WTC11 (cell line): ENCODE data around the gene SLIT1. TPM values are rescaled to one million over a fixed set of nuclear protein-coding genes. Genes with fewer than 3 reads are reported as not detected.

ENCODE experiments used
- ATAC-seq: fragments of 200-7000 bp; cut with Tn5 transposase; 2 replicates; pipeline ENCODE4 v1.10.0; 2021; ENCODE audit warnings: mild to moderate bottlenecking, moderate library complexity
- CTCF ChIA-PET: fragments of 300-600 bp; sonication (Branson Sonifier 250); formaldehyde crosslinking; loops from one replicate; lab custom pipeline; 2021; ENCODE audit warnings: antibody characterized with exemption; lab: Charles Lee
- POLR2A ChIA-PET: fragments of 350-600 bp; sonication (Branson Sonifier 250); formaldehyde crosslinking; loops from one replicate; lab custom pipeline; 2021; ENCODE audit warnings: antibody characterized with exemption; lab: Charles Lee
- DNase-seq: peaks from one replicate; pipeline ENCODE4 v3.0.0; 2021; ENCODE audit warnings: low spot score
- H3K27ac Mint-ChIP-seq: 2 replicates; pipeline ENCODE4 v1.8.0; 2021; ENCODE audit warnings: mixed read lengths
- H3K27me3 Mint-ChIP-seq: 2 replicates; pipeline ENCODE4 v1.8.0; 2021; ENCODE audit warnings: low read depth, mild to moderate bottlenecking, moderate library complexity, mixed read lengths
- H3K36me3 Mint-ChIP-seq: 2 replicates; pipeline ENCODE4 v1.8.0; 2021; ENCODE audit warnings: mixed read lengths
- H3K4me1 Mint-ChIP-seq: 2 replicates; pipeline ENCODE4 v1.8.0; 2022; ENCODE audit warnings: mixed read lengths
- H3K4me3 Mint-ChIP-seq: 2 replicates; pipeline ENCODE4 v1.8.0; 2021; ENCODE audit warnings: mild to moderate bottlenecking, moderate library complexity, mixed read lengths
- H3K9me3 Mint-ChIP-seq: 2 replicates; pipeline ENCODE4 v1.8.0; 2021; ENCODE audit warnings: mixed read lengths
- ATF1 ChIP-seq: sonication (generic); formaldehyde crosslinking; IDR thresholded peaks from 2 replicates; pipeline ENCODE4 v1.8.1; 2023; ENCODE audit warnings: mild to moderate bottlenecking, moderate library complexity, missing genetic modification reagents
- CREM ChIP-seq: sonication (generic); formaldehyde crosslinking; IDR thresholded peaks from 2 replicates; pipeline ENCODE4 v1.8.1; 2022; ENCODE audit warnings: mild to moderate bottlenecking, missing genetic modification reagents, moderate library complexity
- NR1H2 ChIP-seq: sonication (generic); formaldehyde crosslinking; IDR thresholded peaks from 2 replicates; pipeline ENCODE4 v1.9.0; 2021; ENCODE audit warnings: mild to moderate bottlenecking, moderate library complexity, missing genetic modification reagents
- NR2C2 ChIP-seq: sonication (generic); formaldehyde crosslinking; IDR thresholded peaks from 2 replicates; pipeline ENCODE4 v1.8.0; 2022; ENCODE audit warnings: mild to moderate bottlenecking, missing genetic modification reagents
- PRRX2 ChIP-seq: fragments of 250-450 bp; sonication (Bioruptor Pico); IDR thresholded peaks from 2 replicates; pipeline ENCODE4 v1.8.0; 2021; ENCODE audit warnings: mild to moderate bottlenecking
- RELA ChIP-seq: sonication (generic); formaldehyde crosslinking; IDR thresholded peaks from 2 replicates; pipeline ENCODE4 v1.8.1; 2022; ENCODE audit warnings: missing genetic modification reagents, mild to moderate bottlenecking, borderline replicate concordance
- RORB ChIP-seq: fragments of 250-450 bp; sonication (Bioruptor Pico); IDR thresholded peaks from 2 replicates; pipeline ENCODE4 v1.9.0; 2021; ENCODE audit warnings: mild to moderate bottlenecking
- SMAD3 ChIP-seq: sonication (generic); formaldehyde crosslinking; IDR thresholded peaks from 2 replicates; pipeline ENCODE4 v1.8.0; 2022; ENCODE audit warnings: missing genetic modification reagents, mild to moderate bottlenecking, borderline replicate concordance
- SMAD4 ChIP-seq: sonication (generic); formaldehyde crosslinking; IDR thresholded peaks from 2 replicates; pipeline ENCODE4 v1.8.0; 2022; ENCODE audit warnings: mild to moderate bottlenecking, missing genetic modification reagents
- ZBTB21 ChIP-seq: sonication (generic); formaldehyde crosslinking; IDR thresholded peaks from 2 replicates; pipeline ENCODE4 v1.8.1; 2023; ENCODE audit warnings: mild to moderate bottlenecking, missing genetic modification reagents, borderline replicate concordance
- ZNF138 ChIP-seq: sonication (generic); formaldehyde crosslinking; conservative IDR thresholded peaks from 2 replicates; pipeline ENCODE4 v1.8.1; 2022; ENCODE audit warnings: mild to moderate bottlenecking, moderate library complexity, missing genetic modification reagents
- ZNF263 ChIP-seq: sonication (generic); formaldehyde crosslinking; IDR thresholded peaks from 2 replicates; pipeline ENCODE4 v1.8.1; 2022; ENCODE audit warnings: low read depth, mild to moderate bottlenecking, moderate library complexity, missing genetic modification reagents
- ZNF423 ChIP-seq: fragments of 250-450 bp; sonication (Bioruptor Pico); IDR thresholded peaks from 2 replicates; pipeline ENCODE4 v2.1.2; 2022; ENCODE audit warnings: mild to moderate bottlenecking, moderate library complexity
- total RNA-seq: library from RNA; stranded (reverse); gene quantifications from 3 replicates; pipeline ENCODE4 v1.2.3, GENCODE V29; 2021
- TF ChIP-seq, protein P1 (sequence below): fragments of 200-600 bp; IDR thresholded peaks from 2 replicates; pipeline ENCODE4 v1.8.0; 2022; ENCODE audit warnings: antibody characterized with exemption
- TF ChIP-seq, protein P2 (sequence below): fragments of 250-450 bp; sonication (Bioruptor Pico); IDR thresholded peaks from 2 replicates; pipeline ENCODE4 v1.9.0; 2021; ENCODE audit warnings: mild to moderate bottlenecking
- TF ChIP-seq, protein P3 (sequence below): sonication (generic); formaldehyde crosslinking; IDR thresholded peaks from 2 replicates; pipeline ENCODE4 v1.8.0; 2022; ENCODE audit warnings: mild to moderate bottlenecking, missing genetic modification reagents
- TF ChIP-seq, protein P4 (sequence below): sonication (generic); formaldehyde crosslinking; IDR thresholded peaks from 2 replicates; pipeline ENCODE4 v1.8.0; 2022; ENCODE audit warnings: mild to moderate bottlenecking, missing genetic modification reagents
- TF ChIP-seq, protein P5 (sequence below): sonication (generic); formaldehyde crosslinking; IDR thresholded peaks from 2 replicates; pipeline ENCODE4 v1.8.1; 2022; ENCODE audit warnings: low read depth, mild to moderate bottlenecking, moderate library complexity, missing genetic modification reagents, borderline replicate concordance
- TF ChIP-seq, protein P6 (sequence below): sonication (generic); formaldehyde crosslinking; IDR thresholded peaks from 2 replicates; pipeline ENCODE4 v1.8.0; 2023; ENCODE audit warnings: mild to moderate bottlenecking, missing genetic modification reagents
- TF ChIP-seq, protein P7 (sequence below): sonication (generic); formaldehyde crosslinking; IDR thresholded peaks from 2 replicates; pipeline ENCODE4 v1.8.0; 2022; ENCODE audit warnings: mild to moderate bottlenecking, missing genetic modification reagents
- TF ChIP-seq, protein P8 (sequence below): sonication (generic); formaldehyde crosslinking; IDR thresholded peaks from 2 replicates; pipeline ENCODE4 v1.8.1; 2022; ENCODE audit warnings: low read depth, missing genetic modification reagents, borderline replicate concordance

Gene SLIT1
- total RNA-seq, 1 experiment from 2014 or later, result 1.6 TPM

DNA sequence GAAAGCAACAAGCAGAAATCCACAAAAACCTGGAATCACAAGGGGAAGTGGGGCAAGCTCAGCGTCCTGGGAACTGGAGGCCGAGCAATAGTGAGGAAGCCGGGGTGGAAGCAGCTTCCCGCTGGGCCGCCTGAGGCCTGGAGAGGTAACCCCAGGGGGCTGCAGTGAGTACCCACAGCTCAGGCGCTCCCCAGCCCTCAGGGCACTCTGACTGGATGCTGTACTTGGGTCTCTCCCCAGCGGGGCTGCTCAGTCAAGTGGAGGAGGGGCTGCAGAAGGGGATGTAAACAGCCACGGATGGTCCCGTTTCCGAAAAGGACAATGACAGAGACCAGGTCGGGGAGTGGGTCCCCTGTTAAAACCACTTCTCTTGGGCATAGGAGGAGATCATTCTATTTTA is 50.3 kb downstream of the SLIT1 start:
- Mint-ChIP-seq H3K4me1 (peaks cover 13% of the 10 kb centered on the region), H3K9me3 (no peaks in the 10 kb centered on the region), H3K27ac (no peak overlapping the region), H3K4me3 (no peak overlapping the region), H3K27me3 (no peaks in the 10 kb centered on the region), H3K36me3 (no peaks in the 10 kb centered on the region)
- ATAC-seq (no peak), DNase-seq (no peak)
- CTCF ChIA-PET, result no interaction called here
- TF ChIP-seq ZNF423 (CRISPR knock-in tag) (peak; percentile 44; the same call in 1 of the 2 replicates), ZNF138 (CRISPR knock-in tag) (no peak), NR2C2 (no peak)
- POLR2A ChIA-PET, result no interaction called here

DNA sequence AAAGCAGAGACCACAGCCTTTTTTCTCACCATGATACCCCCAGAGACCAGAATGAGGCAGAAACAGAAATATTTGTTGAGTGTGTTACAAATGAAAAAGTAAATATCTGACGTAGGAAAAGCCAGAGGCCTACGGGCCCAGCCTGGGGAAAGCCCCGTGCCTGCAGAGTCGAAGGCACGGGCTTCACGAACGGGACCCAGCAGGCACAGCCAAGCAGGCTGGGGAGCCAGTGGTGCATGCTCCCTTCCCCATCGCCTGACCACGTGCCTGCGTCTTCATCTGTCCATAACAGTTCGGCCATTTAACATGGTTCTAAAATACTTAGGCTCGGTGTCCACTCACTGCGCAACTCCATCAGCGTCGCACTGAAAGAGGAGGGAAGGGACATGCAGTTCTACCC is 50.8 kb downstream of the SLIT1 start:
- no peaks in the 10 kb centered on the region for H3K27me3 Mint-ChIP-seq
- H3K9me3 Mint-ChIP-seq, result no peaks in the 10 kb centered on the region
- no peak overlapping the region for H3K27ac Mint-ChIP-seq
- POLR2A ChIA-PET, result no interaction called here
- H3K4me3 Mint-ChIP-seq, result no peak overlapping the region
- DNase-seq (no peak), ATAC-seq (no peak)
- peaks cover 8% of the 10 kb centered on the region for H3K4me1 Mint-ChIP-seq
- no peaks in the 10 kb centered on the region for H3K36me3 Mint-ChIP-seq
- TF ChIP-seq ZNF423 (CRISPR knock-in tag), result no peak
- TF ChIP-seq ZBTB21 (CRISPR knock-in tag), result no peak
- TF ChIP-seq, protein P1, sequence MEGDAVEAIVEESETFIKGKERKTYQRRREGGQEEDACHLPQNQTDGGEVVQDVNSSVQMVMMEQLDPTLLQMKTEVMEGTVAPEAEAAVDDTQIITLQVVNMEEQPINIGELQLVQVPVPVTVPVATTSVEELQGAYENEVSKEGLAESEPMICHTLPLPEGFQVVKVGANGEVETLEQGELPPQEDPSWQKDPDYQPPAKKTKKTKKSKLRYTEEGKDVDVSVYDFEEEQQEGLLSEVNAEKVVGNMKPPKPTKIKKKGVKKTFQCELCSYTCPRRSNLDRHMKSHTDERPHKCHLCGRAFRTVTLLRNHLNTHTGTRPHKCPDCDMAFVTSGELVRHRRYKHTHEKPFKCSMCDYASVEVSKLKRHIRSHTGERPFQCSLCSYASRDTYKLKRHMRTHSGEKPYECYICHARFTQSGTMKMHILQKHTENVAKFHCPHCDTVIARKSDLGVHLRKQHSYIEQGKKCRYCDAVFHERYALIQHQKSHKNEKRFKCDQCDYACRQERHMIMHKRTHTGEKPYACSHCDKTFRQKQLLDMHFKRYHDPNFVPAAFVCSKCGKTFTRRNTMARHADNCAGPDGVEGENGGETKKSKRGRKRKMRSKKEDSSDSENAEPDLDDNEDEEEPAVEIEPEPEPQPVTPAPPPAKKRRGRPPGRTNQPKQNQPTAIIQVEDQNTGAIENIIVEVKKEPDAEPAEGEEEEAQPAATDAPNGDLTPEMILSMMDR, result no peak
- TF ChIP-seq, protein P2, sequence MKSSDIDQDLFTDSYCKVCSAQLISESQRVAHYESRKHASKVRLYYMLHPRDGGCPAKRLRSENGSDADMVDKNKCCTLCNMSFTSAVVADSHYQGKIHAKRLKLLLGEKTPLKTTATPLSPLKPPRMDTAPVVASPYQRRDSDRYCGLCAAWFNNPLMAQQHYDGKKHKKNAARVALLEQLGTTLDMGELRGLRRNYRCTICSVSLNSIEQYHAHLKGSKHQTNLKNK, result no peak
- TF ChIP-seq, protein P3, sequence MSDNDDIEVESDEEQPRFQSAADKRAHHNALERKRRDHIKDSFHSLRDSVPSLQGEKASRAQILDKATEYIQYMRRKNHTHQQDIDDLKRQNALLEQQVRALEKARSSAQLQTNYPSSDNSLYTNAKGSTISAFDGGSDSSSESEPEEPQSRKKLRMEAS (CRISPR knock-in tag), result no peak
- TF ChIP-seq, protein P4, sequence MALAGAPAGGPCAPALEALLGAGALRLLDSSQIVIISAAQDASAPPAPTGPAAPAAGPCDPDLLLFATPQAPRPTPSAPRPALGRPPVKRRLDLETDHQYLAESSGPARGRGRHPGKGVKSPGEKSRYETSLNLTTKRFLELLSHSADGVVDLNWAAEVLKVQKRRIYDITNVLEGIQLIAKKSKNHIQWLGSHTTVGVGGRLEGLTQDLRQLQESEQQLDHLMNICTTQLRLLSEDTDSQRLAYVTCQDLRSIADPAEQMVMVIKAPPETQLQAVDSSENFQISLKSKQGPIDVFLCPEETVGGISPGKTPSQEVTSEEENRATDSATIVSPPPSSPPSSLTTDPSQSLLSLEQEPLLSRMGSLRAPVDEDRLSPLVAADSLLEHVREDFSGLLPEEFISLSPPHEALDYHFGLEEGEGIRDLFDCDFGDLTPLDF (CRISPR knock-in tag), result no peak
- no peak for TF ChIP-seq ATF1 (CRISPR knock-in tag)
- TF ChIP-seq, protein P5, sequence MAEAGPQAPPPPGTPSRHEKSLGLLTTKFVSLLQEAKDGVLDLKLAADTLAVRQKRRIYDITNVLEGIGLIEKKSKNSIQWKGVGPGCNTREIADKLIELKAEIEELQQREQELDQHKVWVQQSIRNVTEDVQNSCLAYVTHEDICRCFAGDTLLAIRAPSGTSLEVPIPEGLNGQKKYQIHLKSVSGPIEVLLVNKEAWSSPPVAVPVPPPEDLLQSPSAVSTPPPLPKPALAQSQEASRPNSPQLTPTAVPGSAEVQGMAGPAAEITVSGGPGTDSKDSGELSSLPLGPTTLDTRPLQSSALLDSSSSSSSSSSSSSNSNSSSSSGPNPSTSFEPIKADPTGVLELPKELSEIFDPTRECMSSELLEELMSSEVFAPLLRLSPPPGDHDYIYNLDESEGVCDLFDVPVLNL (CRISPR knock-in tag), result no peak
- TF ChIP-seq, protein P6, sequence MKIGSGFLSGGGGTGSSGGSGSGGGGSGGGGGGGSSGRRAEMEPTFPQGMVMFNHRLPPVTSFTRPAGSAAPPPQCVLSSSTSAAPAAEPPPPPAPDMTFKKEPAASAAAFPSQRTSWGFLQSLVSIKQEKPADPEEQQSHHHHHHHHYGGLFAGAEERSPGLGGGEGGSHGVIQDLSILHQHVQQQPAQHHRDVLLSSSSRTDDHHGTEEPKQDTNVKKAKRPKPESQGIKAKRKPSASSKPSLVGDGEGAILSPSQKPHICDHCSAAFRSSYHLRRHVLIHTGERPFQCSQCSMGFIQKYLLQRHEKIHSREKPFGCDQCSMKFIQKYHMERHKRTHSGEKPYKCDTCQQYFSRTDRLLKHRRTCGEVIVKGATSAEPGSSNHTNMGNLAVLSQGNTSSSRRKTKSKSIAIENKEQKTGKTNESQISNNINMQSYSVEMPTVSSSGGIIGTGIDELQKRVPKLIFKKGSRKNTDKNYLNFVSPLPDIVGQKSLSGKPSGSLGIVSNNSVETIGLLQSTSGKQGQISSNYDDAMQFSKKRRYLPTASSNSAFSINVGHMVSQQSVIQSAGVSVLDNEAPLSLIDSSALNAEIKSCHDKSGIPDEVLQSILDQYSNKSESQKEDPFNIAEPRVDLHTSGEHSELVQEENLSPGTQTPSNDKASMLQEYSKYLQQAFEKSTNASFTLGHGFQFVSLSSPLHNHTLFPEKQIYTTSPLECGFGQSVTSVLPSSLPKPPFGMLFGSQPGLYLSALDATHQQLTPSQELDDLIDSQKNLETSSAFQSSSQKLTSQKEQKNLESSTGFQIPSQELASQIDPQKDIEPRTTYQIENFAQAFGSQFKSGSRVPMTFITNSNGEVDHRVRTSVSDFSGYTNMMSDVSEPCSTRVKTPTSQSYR (CRISPR knock-in tag), result no peak
- no peak for TF ChIP-seq RORB (CRISPR knock-in tag)
- no peak for TF ChIP-seq CREM (CRISPR knock-in tag)
- CTCF ChIA-PET, result interaction anchor here (1.0 to 1.5 kb wide), 3 partner anchors 11 to 62 kb away, joined by 3 to 7 read pairs (median 6); no protein-coding TSS in a partner anchor

DNA sequence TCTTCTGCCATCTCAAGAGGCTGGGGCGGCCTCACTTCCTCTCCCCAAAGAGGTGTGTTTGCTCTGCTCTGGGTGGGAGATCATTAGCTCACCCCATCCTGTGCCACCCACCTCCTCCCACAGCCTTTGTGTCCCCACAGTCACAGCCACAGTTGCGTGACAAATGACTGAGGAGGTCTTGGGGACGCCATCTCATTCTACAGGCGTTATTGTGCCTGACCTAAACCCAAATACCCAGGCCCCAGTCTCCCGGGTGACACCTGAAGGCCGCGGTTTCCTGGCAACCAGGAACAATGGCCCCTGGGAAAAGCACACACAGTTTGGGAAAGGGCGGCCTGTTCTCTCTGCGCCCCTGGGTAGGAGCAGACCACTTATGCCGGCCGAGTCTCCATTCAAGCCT is 51.6 kb downstream of the SLIT1 start:
- CTCF ChIA-PET, result interaction anchor here (1.0 to 1.5 kb wide), 4 partner anchors 10 to 70 kb away, joined by 3 to 7 read pairs (median 4); no protein-coding TSS in a partner anchor
- POLR2A ChIA-PET, result no interaction called here
- H3K27ac Mint-ChIP-seq, result no peak overlapping the region

More for the DNA sequence above, 51.6 kb downstream of the SLIT1 start:
- DNase-seq (no peak), ATAC-seq (no peak)
- H3K27me3 Mint-ChIP-seq, result no peaks in the 10 kb centered on the region
- no peak overlapping the region for H3K4me3 Mint-ChIP-seq
- no peaks in the 10 kb centered on the region for H3K36me3 Mint-ChIP-seq
- TF ChIP-seq SMAD3 (no peak), NR1H2 (CRISPR knock-in tag) (no peak), SMAD4 (CRISPR knock-in tag) (no peak), ZNF138 (CRISPR knock-in tag) (no peak), ZNF263 (CRISPR knock-in tag) (no peak), PRRX2 (CRISPR knock-in tag) (no peak), RELA (no peak)
- TF ChIP-seq, protein P7, sequence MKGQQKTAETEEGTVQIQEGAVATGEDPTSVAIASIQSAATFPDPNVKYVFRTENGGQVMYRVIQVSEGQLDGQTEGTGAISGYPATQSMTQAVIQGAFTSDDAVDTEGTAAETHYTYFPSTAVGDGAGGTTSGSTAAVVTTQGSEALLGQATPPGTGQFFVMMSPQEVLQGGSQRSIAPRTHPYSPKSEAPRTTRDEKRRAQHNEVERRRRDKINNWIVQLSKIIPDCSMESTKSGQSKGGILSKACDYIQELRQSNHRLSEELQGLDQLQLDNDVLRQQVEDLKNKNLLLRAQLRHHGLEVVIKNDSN (CRISPR knock-in tag), result no peak
- TF ChIP-seq, protein P8, sequence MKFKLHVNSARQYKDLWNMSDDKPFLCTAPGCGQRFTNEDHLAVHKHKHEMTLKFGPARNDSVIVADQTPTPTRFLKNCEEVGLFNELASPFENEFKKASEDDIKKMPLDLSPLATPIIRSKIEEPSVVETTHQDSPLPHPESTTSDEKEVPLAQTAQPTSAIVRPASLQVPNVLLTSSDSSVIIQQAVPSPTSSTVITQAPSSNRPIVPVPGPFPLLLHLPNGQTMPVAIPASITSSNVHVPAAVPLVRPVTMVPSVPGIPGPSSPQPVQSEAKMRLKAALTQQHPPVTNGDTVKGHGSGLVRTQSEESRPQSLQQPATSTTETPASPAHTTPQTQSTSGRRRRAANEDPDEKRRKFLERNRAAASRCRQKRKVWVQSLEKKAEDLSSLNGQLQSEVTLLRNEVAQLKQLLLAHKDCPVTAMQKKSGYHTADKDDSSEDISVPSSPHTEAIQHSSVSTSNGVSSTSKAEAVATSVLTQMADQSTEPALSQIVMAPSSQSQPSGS (CRISPR knock-in tag), result no peak
- TF ChIP-seq, all 79 proteins: peak for 0
- H3K4me1 Mint-ChIP-seq, result peaks cover 6% of the 10 kb centered on the region
- H3K9me3 Mint-ChIP-seq, result no peaks in the 10 kb centered on the region
